ENCODE measurements around the gene ADCY7.

Gene ADCY7

GRCh38 chr16:50313596-50314478 lies 47.5 kb downstream of the ADCY7 start:
- DNase-seq (ENCODE audit: low spot score), result peak; percentile 89

DNA sequence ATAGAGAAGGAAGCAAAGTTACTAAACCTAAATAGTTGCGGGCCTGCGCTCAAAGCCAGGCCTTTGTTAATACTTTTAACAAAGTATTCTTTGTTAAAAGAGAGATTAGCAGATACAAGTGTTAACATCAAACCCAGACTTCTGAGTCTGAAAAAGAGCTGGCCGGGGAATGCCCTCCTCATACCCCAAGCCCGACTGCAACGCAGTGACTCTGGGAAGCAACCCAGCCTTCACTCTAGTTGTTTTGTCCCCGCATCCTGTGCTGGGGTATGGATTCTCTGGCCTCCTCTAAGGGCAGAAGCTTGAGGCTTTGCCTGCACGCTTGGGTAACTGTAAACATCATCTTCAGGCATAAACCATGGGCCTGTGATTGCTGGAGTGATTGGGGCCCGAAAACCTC lies 48.3 kb downstream of the ADCY7 start:
- no peak for DNase-seq (ENCODE audit: low spot score)

- no peak for DNase-seq (ENCODE audit: low spot score)
Measured at GRCh38 chr16:50315346-50315997, 49.1 kb downstream of the ADCY7 start.

DNA sequence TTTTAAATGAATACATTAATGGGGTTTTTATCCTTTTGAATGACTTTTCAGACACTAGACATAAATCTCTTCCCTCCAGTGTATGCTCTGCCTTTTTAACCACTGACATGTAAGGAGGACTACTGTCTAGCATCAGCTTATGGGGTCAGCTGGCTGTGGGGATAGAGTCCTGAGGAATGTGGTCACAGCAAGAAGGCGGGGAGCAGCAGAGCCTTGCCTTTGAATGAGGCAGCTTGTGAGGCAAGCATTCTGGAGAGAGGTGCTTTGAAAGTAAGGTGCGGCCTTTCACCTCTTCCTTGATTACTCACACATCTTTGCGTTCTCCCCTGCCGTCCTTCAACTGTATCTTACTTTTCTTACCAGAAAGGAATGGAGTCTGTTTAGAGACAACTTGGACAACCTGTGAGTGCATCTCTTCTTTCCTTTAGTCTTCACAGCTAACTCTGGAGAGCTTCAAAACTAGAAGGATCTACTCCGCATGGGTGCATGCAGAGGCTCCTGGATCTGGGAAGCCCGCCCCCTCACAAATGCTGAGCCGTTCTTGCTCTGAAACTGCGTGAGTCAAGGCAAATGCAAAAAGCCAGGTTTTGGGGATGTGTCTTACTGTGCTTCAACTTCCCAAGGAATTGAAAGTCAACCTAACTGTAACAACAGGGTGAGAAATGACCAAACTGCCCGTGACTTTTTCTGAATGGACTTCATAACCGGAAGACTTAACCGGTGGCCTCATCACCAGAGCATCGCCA lies 49.9 kb downstream of the ADCY7 start:
- no peak for DNase-seq (ENCODE audit: low spot score)

DNA sequence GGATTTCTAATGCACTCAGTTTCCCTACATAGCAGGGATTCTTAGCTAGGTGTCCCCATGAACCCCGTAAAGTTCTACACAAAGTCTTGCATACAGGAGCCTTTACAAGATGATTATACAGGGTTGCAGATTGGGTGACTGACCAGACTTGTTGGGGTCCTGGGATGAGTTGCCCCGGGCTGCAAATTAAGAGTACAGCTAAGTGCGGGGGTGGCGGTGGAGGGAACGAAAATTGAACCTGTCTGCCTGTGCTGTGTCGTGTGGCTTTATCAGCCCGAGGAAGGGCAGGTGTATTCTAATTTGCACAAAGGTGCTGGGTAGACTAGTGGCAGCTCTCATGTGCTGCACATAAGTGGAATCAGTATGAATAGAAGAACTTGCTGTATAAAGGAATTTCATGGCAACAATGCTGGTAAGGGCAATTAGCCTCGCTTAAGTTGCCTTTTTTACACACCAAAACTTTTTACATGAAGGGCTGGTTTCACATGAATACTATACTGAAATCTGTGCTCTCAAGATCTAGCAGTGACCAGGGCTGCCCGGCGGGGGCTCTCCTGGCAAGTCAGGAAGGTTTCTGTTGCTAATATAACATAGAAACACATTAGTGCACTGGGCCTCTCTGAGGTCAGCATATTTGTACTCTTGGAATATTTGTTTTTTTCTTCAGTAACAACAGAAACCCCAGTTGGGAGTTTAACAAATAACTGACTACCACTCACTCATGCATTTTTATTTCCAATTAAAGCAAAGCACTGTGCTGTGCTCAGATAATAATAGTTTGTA lies 50.7 kb downstream of the ADCY7 start:
- no peak for DNase-seq (ENCODE audit: low spot score)

- DNase-seq (ENCODE audit: low spot score), result no peak
Measured at GRCh38 chr16:50318796-50319578, 52.6 kb downstream of the ADCY7 start.

GRCh38 chr16:50320310-50320709 lies 54.0 kb downstream of the ADCY7 start:
- no peak for DNase-seq (ENCODE audit: low spot score)

DNA sequence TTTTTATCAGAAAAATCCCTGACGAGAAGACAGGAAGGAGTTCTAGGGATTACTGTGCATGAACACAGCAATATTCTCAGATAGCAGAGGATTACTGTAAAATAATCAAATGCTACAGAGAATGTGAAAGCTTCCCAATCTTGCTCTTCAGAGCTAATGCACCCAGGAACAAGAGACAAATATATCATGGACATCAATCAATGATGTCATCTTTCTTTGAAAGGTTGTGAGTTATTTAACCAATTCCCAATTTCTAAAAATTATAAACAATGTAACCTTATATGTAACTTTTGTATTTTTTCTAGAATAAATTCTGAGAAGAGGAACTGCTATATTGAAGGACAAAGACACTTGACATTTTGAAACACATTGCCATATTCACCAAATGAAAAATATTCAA lies 56.0 kb downstream of the ADCY7 start:
- DNase-seq (ENCODE audit: low spot score), result no peak

- peak; percentile 44 for DNase-seq (ENCODE audit: low spot score)
Measured at GRCh38 chr16:50323335-50324011, 57.1 kb downstream of the ADCY7 start.

GRCh38 chr16:50324345-50324744 lies 58.0 kb downstream of the ADCY7 start:
- no peak for DNase-seq (ENCODE audit: low spot score)

GRCh38 chr16:50326264-50326663 lies 59.9 kb downstream of the ADCY7 start:
- no peak for DNase-seq (ENCODE audit: low spot score)

DNA sequence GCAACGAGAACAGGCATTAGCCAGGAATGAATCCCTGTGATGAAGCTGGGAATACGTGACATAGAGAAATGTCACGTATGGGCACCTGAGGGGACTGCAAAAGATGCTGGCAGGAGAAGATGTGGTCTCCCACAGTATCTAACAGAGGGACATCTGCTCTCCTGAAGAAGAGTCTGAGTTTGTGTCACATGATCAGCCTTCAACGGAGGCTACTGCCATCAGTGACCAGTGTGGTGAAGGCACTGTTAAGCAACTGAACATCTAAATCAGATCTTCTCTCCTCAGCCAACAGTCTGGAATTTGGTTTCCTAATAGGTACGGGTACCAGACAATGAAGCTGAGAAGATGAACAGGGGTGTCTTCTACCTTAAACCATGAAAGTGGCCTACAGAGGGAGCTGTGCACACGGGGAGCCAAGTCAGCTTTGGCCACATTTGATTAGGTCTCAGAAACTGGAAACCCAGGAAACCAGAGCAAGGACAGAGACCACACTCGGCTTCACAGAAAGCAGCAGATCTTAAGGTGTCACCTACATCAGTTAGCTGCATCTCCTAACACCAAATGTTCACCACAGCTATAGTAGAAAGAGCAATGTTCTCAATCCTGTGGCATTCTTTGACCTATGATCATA lies 60.6 kb downstream of the ADCY7 start:
- DNase-seq (ENCODE audit: low spot score), result peak; percentile 50

- no peak for DNase-seq (ENCODE audit: low spot score)
Measured at GRCh38 chr16:50329446-50330189, 63.3 kb downstream of the ADCY7 start.

GRCh38 chr16:50331570-50331969 lies 65.2 kb downstream of the ADCY7 start:
- no peak for DNase-seq (ENCODE audit: low spot score)

GRCh38 chr16:50332599-50332998 lies 66.2 kb downstream of the ADCY7 start:
- no peak for DNase-seq (ENCODE audit: low spot score)

GRCh38 chr16:50334106-50334975 lies 68.0 kb downstream of the ADCY7 start:
- no peak for DNase-seq (ENCODE audit: low spot score)

DNA sequence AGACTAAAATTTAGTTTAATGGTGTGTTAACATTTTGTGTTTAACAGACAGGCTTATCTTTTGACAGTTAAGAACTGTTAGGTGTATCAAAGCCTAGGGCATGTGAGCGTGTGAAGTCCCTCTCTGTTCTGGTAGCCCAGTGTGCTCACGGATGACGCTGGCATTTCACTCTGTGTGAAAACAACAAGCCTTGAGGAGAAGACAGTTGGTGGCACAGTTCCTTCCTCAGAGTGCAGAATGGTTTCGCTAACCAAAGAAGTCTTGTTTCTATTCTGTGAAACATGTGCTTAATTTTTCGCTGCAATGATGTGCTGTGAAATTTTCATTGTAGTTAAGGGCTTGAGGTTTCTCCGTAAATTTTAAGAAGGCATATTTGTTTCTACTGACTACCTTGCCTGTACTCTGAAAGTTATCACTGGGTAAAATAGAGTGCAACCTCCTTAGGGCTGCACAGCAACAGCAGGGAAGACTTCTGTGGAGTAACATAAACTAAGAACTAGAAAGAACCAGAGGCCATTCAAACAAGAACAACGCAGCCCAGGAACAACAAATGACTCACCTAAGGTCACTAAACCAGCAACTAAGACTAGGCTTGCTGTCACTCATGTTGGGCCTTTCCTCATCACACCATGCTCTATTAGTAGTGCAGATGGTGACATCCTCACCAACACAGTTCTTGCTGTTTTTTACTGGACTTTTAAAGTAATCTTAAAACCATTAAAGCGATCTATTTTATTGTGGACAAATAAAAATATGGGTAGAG lies 69.0 kb downstream of the ADCY7 start:
- DNase-seq (ENCODE audit: low spot score), result no peak

GRCh38 chr16:50336884-50337283 lies 70.5 kb downstream of the ADCY7 start:
- DNase-seq (ENCODE audit: low spot score), result no peak
